Stimulated activated memory B cell treated with anti-CD40 and anti-IgM and Interleukin-4, amounts not matched to agents 10 μg/mL and 1 μg/mL and 100 μg/mL, for 72 hours (primary cell): ENCODE data around the gene ZMYND8.
A peak's percentile ranks its signal among the peaks of the same experiment; 100 is the strongest.

ENCODE experiments used
- ATAC-seq: fragments of 150-1000 bp; cut with Tn5 transposase; 2 replicates; pipeline ENCODE4 v1.10.0; 2021
- H3K27ac Mint-ChIP-seq: one replicate; pipeline ENCODE4 v1.8.0; 2022; ENCODE audit warnings: mild to moderate bottlenecking, mixed read lengths
- H3K27me3 Mint-ChIP-seq: one replicate; pipeline ENCODE4 v1.8.0; 2022; ENCODE audit warnings: mixed read lengths
- H3K36me3 Mint-ChIP-seq: one replicate; pipeline ENCODE4 v1.8.0; 2022; ENCODE audit warnings: mixed read lengths
- H3K4me1 Mint-ChIP-seq: one replicate; pipeline ENCODE4 v1.8.0; 2022; ENCODE audit warnings: mixed read lengths
- H3K4me3 Mint-ChIP-seq: one replicate; pipeline ENCODE4 v1.8.0; 2022; ENCODE audit warnings: mild to moderate bottlenecking, moderate library complexity, mixed read lengths
- H3K9me3 Mint-ChIP-seq: one replicate; pipeline ENCODE4 v1.8.0; 2022; ENCODE audit warnings: mixed read lengths

Gene ZMYND8

DNA sequence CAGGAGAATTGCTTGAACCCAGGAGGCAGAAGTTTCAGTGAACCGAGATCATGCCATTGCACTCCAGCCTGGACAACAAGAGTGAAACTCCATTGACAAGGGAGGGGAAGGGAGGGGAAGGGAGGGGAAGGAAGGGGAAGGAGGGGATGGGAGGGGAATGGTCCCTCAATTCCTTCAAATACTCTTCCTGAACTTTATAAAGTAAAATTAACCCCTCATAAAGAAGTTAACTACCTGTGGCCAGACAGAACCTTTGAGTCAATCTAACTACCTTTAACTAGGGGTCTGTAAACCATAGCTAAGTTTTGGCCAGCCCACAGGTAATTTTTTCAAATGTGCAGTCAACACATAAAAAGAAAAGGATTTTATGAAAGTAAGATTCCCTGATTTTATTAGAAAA, 131.0 kb downstream of the ZMYND8 start:
- H3K27ac Mint-ChIP-seq: no peak overlapping the region
- H3K4me3 Mint-ChIP-seq: no peak overlapping the region
- peaks cover 21% of the 10 kb centered on the region for H3K4me1 Mint-ChIP-seq
- no peaks in the 10 kb centered on the region for H3K9me3 Mint-ChIP-seq
- ATAC-seq: no peak
- peaks cover 51% of the 10 kb centered on the region for H3K36me3 Mint-ChIP-seq
- no peaks in the 10 kb centered on the region for H3K27me3 Mint-ChIP-seq

DNA sequence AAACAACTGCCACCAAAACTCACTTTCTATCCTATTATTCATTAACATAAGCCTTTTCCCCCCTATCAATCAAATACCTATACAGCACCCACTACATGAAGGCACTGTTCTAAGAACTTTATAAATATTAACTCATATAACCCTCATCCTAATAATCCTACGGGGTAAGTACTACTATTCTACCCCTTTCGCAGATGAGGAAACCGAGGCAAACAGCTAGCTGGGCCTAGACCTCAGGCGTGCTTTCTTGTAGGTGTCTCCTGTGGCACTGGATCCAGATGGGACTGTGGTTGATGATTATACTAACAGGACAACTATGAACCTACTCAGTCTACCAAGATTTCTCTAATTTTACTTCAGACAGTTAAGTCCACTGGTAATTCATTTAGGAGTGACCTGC, 131.6 kb downstream of the ZMYND8 start:
- H3K4me1 Mint-ChIP-seq: peaks cover 21% of the 10 kb centered on the region
- no peak for ATAC-seq
- no peaks in the 10 kb centered on the region for H3K27me3 Mint-ChIP-seq
- no peak overlapping the region for H3K4me3 Mint-ChIP-seq
- peaks cover 55% of the 10 kb centered on the region for H3K36me3 Mint-ChIP-seq
- peak overlapping the region; percentile 18 for H3K27ac Mint-ChIP-seq
- H3K9me3 Mint-ChIP-seq: no peaks in the 10 kb centered on the region

- ATAC-seq: no peak
- H3K27ac Mint-ChIP-seq: peak overlapping the region; percentile 18
- peaks cover 59% of the 10 kb centered on the region for H3K36me3 Mint-ChIP-seq
- no peaks in the 10 kb centered on the region for H3K27me3 Mint-ChIP-seq
- H3K4me3 Mint-ChIP-seq: no peak overlapping the region
- no peaks in the 10 kb centered on the region for H3K9me3 Mint-ChIP-seq
- H3K4me1 Mint-ChIP-seq: peaks cover 21% of the 10 kb centered on the region
Measured at GRCh38 chr20:47224300-47224791, 132.2 kb downstream of the ZMYND8 start.

GRCh38 chr20:47223896-47224295, 132.6 kb downstream of the ZMYND8 start:
- H3K27ac Mint-ChIP-seq: peak overlapping the region; percentile 18
- H3K36me3 Mint-ChIP-seq: peaks cover 59% of the 10 kb centered on the region

GRCh38 chr20:47222468-47223119, 133.9 kb downstream of the ZMYND8 start:
- H3K36me3 Mint-ChIP-seq: peaks cover 66% of the 10 kb centered on the region
- H3K4me1 Mint-ChIP-seq: peaks cover 28% of the 10 kb centered on the region
- no peak for ATAC-seq
- no peaks in the 10 kb centered on the region for H3K27me3 Mint-ChIP-seq
- H3K9me3 Mint-ChIP-seq: no peaks in the 10 kb centered on the region
- H3K27ac Mint-ChIP-seq: no peak overlapping the region
- H3K4me3 Mint-ChIP-seq: no peak overlapping the region

More at GRCh38 chr20:47223896-47224295, 132.6 kb downstream of the ZMYND8 start:
- Mint-ChIP-seq H3K27me3 (no peaks in the 10 kb centered on the region), H3K9me3 (no peaks in the 10 kb centered on the region), H3K4me3 (no peak overlapping the region), H3K4me1 (peaks cover 21% of the 10 kb centered on the region)
- ATAC-seq: no peak

GRCh38 chr20:47221036-47221625, 135.4 kb downstream of the ZMYND8 start:
- Mint-ChIP-seq H3K36me3 (peaks cover 73% of the 10 kb centered on the region), H3K27ac (peak overlapping the region; percentile 58)
- peak; percentile 76 for ATAC-seq

DNA sequence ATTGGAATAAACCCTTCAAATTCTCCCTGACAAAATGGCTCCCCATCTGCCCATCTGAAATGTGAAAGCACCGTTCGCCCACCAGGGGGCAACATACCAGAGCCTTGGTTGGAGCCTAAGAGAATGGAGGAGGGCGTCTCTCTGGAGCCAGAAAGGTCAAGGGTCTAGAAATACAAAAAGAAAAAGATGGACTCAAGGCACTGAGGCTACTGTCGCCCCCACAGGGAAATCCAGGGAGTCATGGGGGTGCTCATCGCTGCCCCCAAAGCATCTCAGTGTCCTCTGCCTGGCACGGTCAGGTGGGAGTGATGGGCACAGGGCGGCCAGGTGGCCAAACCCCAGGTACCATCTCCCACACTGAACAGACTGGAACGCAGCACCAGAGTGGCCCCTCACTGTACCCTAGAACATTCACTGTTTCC, 136.3 kb downstream of the ZMYND8 start:
- peak; percentile 60 for ATAC-seq
- H3K27ac Mint-ChIP-seq: no peak overlapping the region
- H3K36me3 Mint-ChIP-seq: peaks cover 77% of the 10 kb centered on the region
- no peaks in the 10 kb centered on the region for H3K27me3 Mint-ChIP-seq
- H3K9me3 Mint-ChIP-seq: no peaks in the 10 kb centered on the region
- H3K4me3 Mint-ChIP-seq: no peak overlapping the region
- H3K4me1 Mint-ChIP-seq: peaks cover 28% of the 10 kb centered on the region

More at GRCh38 chr20:47221036-47221625, 135.4 kb downstream of the ZMYND8 start:
- H3K4me3 Mint-ChIP-seq: no peak overlapping the region
- no peaks in the 10 kb centered on the region for H3K27me3 Mint-ChIP-seq
- H3K4me1 Mint-ChIP-seq: peaks cover 28% of the 10 kb centered on the region
- H3K9me3 Mint-ChIP-seq: no peaks in the 10 kb centered on the region

DNA sequence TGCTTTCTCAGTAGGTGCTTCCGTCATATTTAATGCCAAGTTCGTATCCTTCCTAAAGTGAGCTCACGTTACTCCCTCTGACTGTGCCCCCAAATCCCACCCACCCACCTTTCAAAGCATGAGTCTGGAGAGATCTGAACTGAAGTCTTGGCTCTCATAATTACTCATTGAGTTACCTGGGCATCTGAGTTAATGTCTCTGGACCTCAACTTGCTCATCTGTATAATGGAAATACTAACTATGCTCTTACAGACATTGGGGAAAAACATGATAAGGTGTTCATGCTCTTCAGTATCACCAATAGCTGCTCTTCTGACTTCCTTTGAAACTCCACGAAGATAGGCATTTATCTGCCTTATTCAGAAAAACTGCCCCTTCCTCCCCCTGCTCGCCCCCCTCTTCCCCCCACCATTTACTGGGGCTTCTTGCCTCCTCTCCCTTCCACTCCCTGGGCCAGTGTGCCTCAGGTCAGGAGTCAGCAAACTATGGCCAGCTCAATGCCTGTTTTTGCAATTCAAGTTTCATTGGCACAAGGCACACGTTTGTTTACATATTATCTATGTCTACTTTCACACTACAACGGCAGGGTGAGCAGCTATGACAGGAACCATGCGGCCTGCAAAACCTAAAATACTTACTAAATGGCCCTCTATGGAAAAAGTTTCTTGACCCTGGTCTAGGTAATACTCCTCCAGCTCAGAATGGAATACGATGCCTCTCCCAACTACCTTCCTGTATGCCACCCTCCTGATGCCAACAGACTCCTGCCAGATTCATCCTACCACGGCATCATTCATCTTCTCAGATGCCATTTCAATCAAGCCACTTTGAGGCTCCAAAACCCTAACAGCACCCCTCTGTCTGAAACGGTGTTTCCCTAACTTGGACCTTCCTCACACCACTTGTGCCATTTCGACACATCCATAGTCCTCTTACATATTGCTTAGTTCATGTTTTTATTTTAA, 138.7 kb downstream of the ZMYND8 start:
- no peaks in the 10 kb centered on the region for H3K9me3 Mint-ChIP-seq
- H3K36me3 Mint-ChIP-seq: peaks cover 62% of the 10 kb centered on the region
- peaks cover 23% of the 10 kb centered on the region for H3K4me1 Mint-ChIP-seq
- ATAC-seq: no peak
- H3K4me3 Mint-ChIP-seq: no peak overlapping the region
- H3K27me3 Mint-ChIP-seq: no peaks in the 10 kb centered on the region
- H3K27ac Mint-ChIP-seq: no peak overlapping the region

DNA sequence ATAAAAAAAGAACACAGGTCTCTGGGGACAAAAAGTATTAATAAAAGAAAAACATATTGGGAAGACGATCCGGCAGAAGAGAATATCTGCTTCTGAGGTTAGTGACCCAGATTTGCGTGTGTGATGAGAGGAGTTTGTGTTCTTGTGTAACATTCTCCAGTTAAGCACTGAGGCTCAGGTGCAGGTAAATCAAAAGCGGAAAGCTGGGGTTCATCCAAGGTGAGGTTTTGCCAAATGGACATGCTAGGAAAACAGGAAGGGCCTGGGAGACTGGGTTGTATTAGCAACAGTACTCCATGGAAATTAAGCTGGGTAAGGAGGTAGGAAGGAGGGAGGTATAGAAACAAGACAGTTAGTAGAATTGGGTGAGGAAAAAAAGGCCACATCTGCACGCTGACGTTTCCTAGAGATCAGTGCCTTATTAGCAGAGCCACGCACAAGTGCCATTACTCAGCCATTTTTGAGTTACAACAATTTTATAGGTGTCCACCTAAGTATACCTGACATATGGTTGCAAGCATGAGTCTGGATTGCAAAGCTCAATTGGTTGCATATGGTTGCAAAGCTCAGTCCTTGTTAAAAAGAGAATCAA, 139.6 kb downstream of the ZMYND8 start:
- ATAC-seq: no peak
- Mint-ChIP-seq H3K9me3 (no peaks in the 10 kb centered on the region), H3K36me3 (peaks cover 54% of the 10 kb centered on the region)

DNA sequence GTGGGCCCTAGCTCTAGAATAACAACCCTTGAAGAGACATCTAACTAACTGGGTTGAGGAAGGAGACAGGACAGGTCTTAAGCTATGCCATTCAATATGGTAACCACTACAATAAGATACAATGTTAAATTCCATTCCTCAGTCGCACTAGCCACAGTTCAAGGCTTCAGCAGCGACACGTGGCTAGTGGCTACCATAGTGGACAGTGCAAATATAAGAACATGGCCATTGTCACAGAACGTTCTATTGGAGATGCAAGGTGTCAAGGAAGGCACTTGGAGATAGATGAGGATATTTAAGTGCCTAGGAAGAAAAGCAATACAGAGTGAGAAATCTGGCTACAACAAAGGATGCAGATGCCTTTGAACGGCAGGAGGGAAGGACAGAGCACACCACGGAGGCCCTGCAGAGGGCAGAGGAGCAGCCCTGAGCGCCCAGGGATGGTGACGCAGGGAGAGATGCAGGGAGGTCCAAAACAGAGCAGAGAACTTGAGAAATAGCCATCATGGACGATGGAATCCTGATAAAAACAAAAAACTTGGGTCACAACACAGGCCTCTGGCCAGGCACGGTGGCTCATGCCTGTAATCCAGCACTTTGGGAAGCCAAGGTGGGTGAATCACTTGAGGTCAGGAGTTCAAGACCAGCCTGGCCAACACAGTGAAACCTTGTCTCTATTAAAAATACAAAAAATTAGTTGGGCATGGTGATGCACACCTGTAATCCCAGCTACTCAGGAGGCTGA, 140.7 kb downstream of the ZMYND8 start:
- no peak for ATAC-seq
- H3K4me1 Mint-ChIP-seq: peaks cover 7% of the 10 kb centered on the region
- no peaks in the 10 kb centered on the region for H3K27me3 Mint-ChIP-seq
- H3K4me3 Mint-ChIP-seq: no peak overlapping the region
- no peaks in the 10 kb centered on the region for H3K9me3 Mint-ChIP-seq
- H3K27ac Mint-ChIP-seq: peak overlapping the region; percentile 10
- H3K36me3 Mint-ChIP-seq: peaks cover 47% of the 10 kb centered on the region

More for the DNA sequence above, 139.6 kb downstream of the ZMYND8 start:
- peaks cover 15% of the 10 kb centered on the region for H3K4me1 Mint-ChIP-seq
- H3K4me3 Mint-ChIP-seq: no peak overlapping the region
- H3K27me3 Mint-ChIP-seq: no peaks in the 10 kb centered on the region
- H3K27ac Mint-ChIP-seq: no peak overlapping the region

GRCh38 chr20:47213966-47214365, 142.5 kb downstream of the ZMYND8 start:
- H3K27me3 Mint-ChIP-seq: no peaks in the 10 kb centered on the region
- no peak overlapping the region for H3K4me3 Mint-ChIP-seq
- no peaks in the 10 kb centered on the region for H3K9me3 Mint-ChIP-seq
- H3K4me1 Mint-ChIP-seq: peaks cover 7% of the 10 kb centered on the region
- peaks cover 43% of the 10 kb centered on the region for H3K36me3 Mint-ChIP-seq
- no peak overlapping the region for H3K27ac Mint-ChIP-seq
- no peak for ATAC-seq

DNA sequence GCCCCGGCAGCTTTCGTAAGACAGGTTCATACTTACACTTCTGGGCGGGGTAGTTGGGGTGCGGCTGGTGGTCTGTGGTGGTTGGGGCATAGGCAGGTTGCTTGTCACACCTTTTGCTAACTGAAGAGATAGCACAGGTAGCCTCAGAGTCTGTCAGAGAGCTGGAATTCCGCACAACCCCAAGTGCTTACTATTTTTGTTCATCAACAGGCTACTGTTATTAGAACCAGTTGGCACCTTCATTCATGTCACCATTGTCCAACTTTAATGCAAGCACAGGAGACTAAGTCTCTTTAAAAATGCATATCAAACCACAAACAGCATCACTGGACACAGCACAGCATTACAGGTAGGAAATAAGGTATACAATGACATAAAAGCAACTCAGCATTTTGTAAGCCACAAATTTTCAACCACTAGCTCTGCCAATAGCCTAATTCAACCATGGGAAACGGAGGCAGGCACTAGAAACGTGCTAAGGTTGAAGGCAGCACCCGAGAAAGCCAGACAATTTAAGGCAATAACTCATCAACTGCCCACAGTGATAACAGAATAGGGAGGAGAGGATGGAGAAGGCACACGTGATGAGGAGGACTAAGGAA, 143.8 kb downstream of the ZMYND8 start:
- peaks cover under 1% of the 10 kb centered on the region for H3K4me1 Mint-ChIP-seq
- no peak overlapping the region for H3K27ac Mint-ChIP-seq
- H3K4me3 Mint-ChIP-seq: no peak overlapping the region
- no peaks in the 10 kb centered on the region for H3K9me3 Mint-ChIP-seq
- H3K36me3 Mint-ChIP-seq: peaks cover 40% of the 10 kb centered on the region
- no peak for ATAC-seq
- H3K27me3 Mint-ChIP-seq: no peaks in the 10 kb centered on the region

DNA sequence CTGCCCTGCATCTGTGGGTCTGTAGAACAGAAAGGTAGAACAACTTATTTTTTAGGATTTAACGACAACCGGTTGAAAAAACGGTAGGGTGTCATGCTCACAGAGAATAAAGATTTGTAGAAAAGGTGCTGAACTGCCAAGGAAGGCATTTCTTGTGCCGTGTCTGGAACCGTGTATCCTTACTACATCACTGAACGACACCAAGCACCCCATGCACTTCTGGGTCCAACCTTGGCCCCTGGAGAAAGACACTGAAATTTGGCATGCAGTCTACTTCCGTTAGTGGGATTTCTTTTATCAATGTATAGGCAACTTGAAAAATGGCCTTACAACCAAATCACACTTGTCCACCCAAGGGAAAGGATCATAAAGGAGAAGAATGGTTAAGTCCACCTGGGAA, 145.5 kb downstream of the ZMYND8 start:
- Mint-ChIP-seq H3K27me3 (no peaks in the 10 kb centered on the region), H3K27ac (no peak overlapping the region), H3K4me1 (peaks cover 15% of the 10 kb centered on the region), H3K36me3 (peaks cover 25% of the 10 kb centered on the region), H3K9me3 (no peaks in the 10 kb centered on the region), H3K4me3 (no peak overlapping the region)
- no peak for ATAC-seq

DNA sequence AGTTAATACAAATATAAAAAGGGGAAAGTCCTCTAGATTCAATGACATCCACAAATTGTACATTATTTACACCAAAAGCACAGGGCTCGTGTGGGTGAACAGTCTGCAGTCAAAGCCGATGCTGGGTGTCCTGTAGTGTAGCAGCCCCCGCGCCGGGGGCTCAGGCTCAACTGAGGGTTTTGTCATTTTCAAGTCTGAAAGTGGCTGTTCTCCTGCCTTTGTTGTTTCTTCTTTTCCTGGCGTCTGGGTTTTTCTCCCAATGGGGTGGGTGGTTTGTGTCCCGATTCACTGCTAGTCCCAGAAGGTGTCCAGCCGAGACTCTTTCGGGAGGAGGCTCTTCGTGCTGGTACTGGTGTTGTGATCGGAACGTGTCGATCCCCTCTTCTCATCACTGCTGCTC, 146.0 kb downstream of the ZMYND8 start:
- no peak for ATAC-seq
- H3K36me3 Mint-ChIP-seq: peaks cover 20% of the 10 kb centered on the region
- H3K4me1 Mint-ChIP-seq: peaks cover 20% of the 10 kb centered on the region
- H3K9me3 Mint-ChIP-seq: no peaks in the 10 kb centered on the region
- no peaks in the 10 kb centered on the region for H3K27me3 Mint-ChIP-seq
- no peak overlapping the region for H3K4me3 Mint-ChIP-seq
- no peak overlapping the region for H3K27ac Mint-ChIP-seq
